GM23248 (cell line): ENCODE data around the gene ATG9B. TPM values are rescaled to one million over a fixed set of nuclear protein-coding genes. Genes with fewer than 3 reads are reported as not detected.

ENCODE experiments used
- DNase-seq: peaks from one replicate; pipeline ENCODE4 v3.0.0-alpha.2; 2015
- H2AFZ ChIP-seq: fragments of 200-600 bp; sonication (generic); 2 replicates; pipeline ENCODE4 v1.6.1; 2016; ENCODE audit warnings: antibody characterized with exemption
- H3F3A ChIP-seq: fragments of 200-600 bp; sonication (generic); 2 replicates; pipeline ENCODE4 v1.6.1; 2016; ENCODE audit warnings: mild to moderate bottlenecking, antibody characterized with exemption, mixed run types; ENCODE audit not compliant: insufficient read depth
- H3K27ac ChIP-seq: fragments of 200-600 bp; sonication (generic); 2 replicates; pipeline ENCODE4 v1.5.1; 2016; ENCODE audit warnings: mild to moderate bottlenecking
- H3K27me3 ChIP-seq: fragments of 200-600 bp; sonication (generic); replicated peaks from 2 replicates; pipeline ENCODE4 v1.6.1; 2016; ENCODE audit warnings: mild to moderate bottlenecking; ENCODE audit not compliant: insufficient read depth
- H3K36me3 ChIP-seq: fragments of 200-600 bp; sonication (generic); 2 replicates; pipeline ENCODE4 v1.6.1; 2016; ENCODE audit warnings: low read depth, mild to moderate bottlenecking
- H3K4me1 ChIP-seq: fragments of 200-600 bp; sonication (generic); 2 replicates; pipeline ENCODE4 v1.6.1; 2016; ENCODE audit warnings: mild to moderate bottlenecking; ENCODE audit not compliant: insufficient read depth
- H3K4me2 ChIP-seq: fragments of 200-600 bp; sonication (generic); one replicate; pipeline ENCODE4 v1.6.1; 2016; ENCODE audit warnings: mild to moderate bottlenecking; ENCODE audit not compliant: unreplicated experiment
- H3K4me3 ChIP-seq: fragments of 200-600 bp; sonication (generic); 2 replicates; pipeline ENCODE4 v1.5.1; 2016; ENCODE audit warnings: mild to moderate bottlenecking
- H3K79me2 ChIP-seq: fragments of 200-600 bp; sonication (generic); 2 replicates; pipeline ENCODE4 v1.6.1; 2016; ENCODE audit warnings: mild to moderate bottlenecking; ENCODE audit not compliant: insufficient read depth
- H3K9ac ChIP-seq: fragments of 200-600 bp; sonication (generic); 2 replicates; pipeline ENCODE4 v1.6.1; 2016; ENCODE audit warnings: mild to moderate bottlenecking
- H3K9me2 ChIP-seq: fragments of 200-600 bp; sonication (generic); 2 replicates; pipeline ENCODE4 v1.6.1; 2016; ENCODE audit warnings: mixed run types, mild to moderate bottlenecking, moderate library complexity; ENCODE audit not compliant: insufficient read depth
- H3K9me3 ChIP-seq: fragments of 200-600 bp; sonication (generic); one replicate; pipeline ENCODE4 v1.6.1; 2017; ENCODE audit warnings: low read depth
- H4K20me1 ChIP-seq: fragments of 200-600 bp; sonication (generic); 2 replicates; pipeline ENCODE4 v1.6.0; 2016; ENCODE audit not compliant: insufficient read depth
- EZH2 ChIP-seq: fragments of 200-600 bp; sonication (generic); IDR thresholded peaks from 2 replicates; pipeline ENCODE4 v1.6.1; 2018; ENCODE audit warnings: antibody characterized with exemption, mild to moderate bottlenecking; ENCODE audit not compliant: insufficient read depth, poor library complexity, severe bottlenecking
- EZH2phosphoT487 ChIP-seq: fragments of 200-600 bp; sonication (generic); IDR thresholded peaks from 2 replicates; pipeline ENCODE4 v1.6.1; 2018; ENCODE audit warnings: antibody characterized with exemption, moderate library complexity, mild to moderate bottlenecking, low read depth; ENCODE audit not compliant: insufficient read depth
- WGBS, 2 experiments: methylation state at CpG; one replicate each; pipeline ENCODE4 v1.1.6; 2015 to 2017; ENCODE audit warnings: low lambda C conversion rate in 2 of 2, low coverage in 1 of 2; ENCODE audit errors: missing lambda C conversion rate in 2 of 2; 5-methylcytosine and 5-hydroxymethylcytosine counted together
- in situ Hi-C: fragments of 300-500 bp; cut with MboI; formaldehyde crosslinking; loops from 2 replicates; pipeline ENCODE4 v1.15.0; 2020
- polyA plus RNA-seq: library from polyadenylated mRNA; unstranded; fragments of >200 nt; fragmentation: Nextera tagmentation; extraction: Ambion mirVana; gene quantifications from 2 replicates; pipeline ENCODE4 v1.2.1, GENCODE V29; 2016
- total RNA-seq: library from RNA; depleted of rRNA; stranded (reverse); fragments of >200 nt; shearing (Covaris generic); gene quantifications from 2 replicates; pipeline ENCODE4 v1.2.3, GENCODE V29; 2014

ATG9B gene
- total and polyA plus RNA-seq, 2 experiments from 2014 or later: 0.79 TPM; not detected in 1

DNA sequence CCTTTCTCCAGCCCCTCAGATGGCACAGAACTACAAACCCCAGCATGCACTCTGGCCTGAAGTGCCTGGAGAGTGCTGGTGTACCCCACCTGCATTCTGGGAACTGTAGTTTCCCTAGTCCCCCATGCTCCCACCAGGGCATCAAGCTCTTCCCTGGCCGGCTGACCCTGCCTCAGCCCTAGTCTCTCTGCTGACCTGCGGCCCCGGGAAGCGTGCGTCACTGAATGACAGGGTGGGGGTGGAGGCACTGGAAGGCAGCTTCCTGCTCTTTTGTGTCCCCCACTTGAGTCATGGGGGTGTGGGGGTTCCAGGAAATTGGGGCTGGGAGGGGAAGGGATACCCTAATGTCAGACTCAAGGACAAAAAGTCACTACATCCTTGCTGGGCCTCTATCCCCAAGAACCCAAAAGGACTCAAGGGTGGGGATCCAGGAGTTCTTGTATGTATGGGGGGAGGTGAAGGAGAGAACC lies 31.4 kb downstream of the ATG9B start:
- in situ Hi-C loops: loop anchor here (10.0 kb wide), 1 partner anchor 62 kb away; the partner anchor contains the start of genes CDK5 and SLC4A2
- H3K4me2 ChIP-seq: no peak overlapping the region
- no peak overlapping the region for H3K27ac ChIP-seq

DNA sequence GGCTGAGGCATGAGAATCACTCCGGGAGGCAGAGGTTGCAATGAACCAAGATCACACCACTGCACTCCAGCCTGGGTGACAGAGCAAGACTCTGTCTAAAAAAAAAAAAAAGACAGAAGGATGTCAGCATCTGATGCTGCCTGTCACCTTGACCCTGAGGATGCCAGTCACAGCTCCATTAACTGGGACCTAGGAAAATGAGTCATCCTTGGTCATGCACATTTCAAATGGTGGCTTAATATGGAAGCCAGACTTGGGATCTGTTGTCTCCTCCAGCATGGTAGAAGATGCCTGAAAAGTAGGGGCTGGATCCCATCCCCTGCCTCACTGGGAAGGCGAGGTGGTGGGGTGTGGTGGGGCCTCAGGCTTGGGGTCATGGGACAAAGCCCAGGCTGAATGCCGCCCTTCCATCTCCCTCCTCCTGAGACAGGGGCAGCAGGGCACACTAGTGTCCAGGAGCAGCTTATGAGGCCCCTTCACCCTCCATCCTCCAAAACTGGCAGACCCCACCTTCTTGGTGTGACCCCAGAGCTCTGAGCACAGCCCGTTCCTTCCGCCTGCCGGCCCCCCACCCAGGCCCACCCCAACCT lies 32.1 kb downstream of the ATG9B start:
- no peaks in the 10 kb centered on the region for H3K79me2 ChIP-seq
- no peaks in the 10 kb centered on the region for H3K36me3 ChIP-seq
- no peaks in the 10 kb centered on the region; the same call in 1 of the 2 replicates for H3K27me3 ChIP-seq
- H4K20me1 ChIP-seq: no peaks in the 10 kb centered on the region
- H3K4me3 ChIP-seq: no peak overlapping the region
- H3K4me2 ChIP-seq: no peak overlapping the region
- H3K9me2 ChIP-seq: no peaks in the 10 kb centered on the region
- no peaks in the 10 kb centered on the region for H3K4me1 ChIP-seq
- H3F3A ChIP-seq: no peaks in the 10 kb centered on the region
- in situ Hi-C loops: loop anchor here (10.0 kb wide), 1 partner anchor 63 kb away; the partner anchor contains the start of genes CDK5 and SLC4A2
- no peak for DNase-seq
- no peak overlapping the region for H2AFZ ChIP-seq
- no peak overlapping the region for H3K9ac ChIP-seq
- H3K27ac ChIP-seq: no peak overlapping the region
- TF ChIP-seq EZH2phosphoT487: no peak
- WGBS, 2 experiments: 35 to 49% methylated on average over 4 to 6 of the region's 6 CpGs
- H3K9me3 ChIP-seq: no peaks in the 10 kb centered on the region

More for the DNA sequence above, 31.4 kb downstream of the ATG9B start:
- 24 to 28% methylated on average over 5 of the region's 5 CpGs for WGBS, 2 experiments
- Histone ChIP-seq H3K36me3 (no peaks in the 10 kb centered on the region), H3K9ac (no peak overlapping the region), H3F3A (no peaks in the 10 kb centered on the region), H3K27me3 (no peaks in the 10 kb centered on the region; the same call in 1 of the 2 replicates), H2AFZ (no peak overlapping the region), H4K20me1 (no peaks in the 10 kb centered on the region), H3K9me2 (no peaks in the 10 kb centered on the region), H3K9me3 (no peaks in the 10 kb centered on the region), H3K4me3 (no peak overlapping the region), H3K4me1 (no peaks in the 10 kb centered on the region), H3K79me2 (no peaks in the 10 kb centered on the region)
- DNase-seq: peak; percentile 49
- no peak for TF ChIP-seq EZH2
- no peak for TF ChIP-seq EZH2phosphoT487

DNA sequence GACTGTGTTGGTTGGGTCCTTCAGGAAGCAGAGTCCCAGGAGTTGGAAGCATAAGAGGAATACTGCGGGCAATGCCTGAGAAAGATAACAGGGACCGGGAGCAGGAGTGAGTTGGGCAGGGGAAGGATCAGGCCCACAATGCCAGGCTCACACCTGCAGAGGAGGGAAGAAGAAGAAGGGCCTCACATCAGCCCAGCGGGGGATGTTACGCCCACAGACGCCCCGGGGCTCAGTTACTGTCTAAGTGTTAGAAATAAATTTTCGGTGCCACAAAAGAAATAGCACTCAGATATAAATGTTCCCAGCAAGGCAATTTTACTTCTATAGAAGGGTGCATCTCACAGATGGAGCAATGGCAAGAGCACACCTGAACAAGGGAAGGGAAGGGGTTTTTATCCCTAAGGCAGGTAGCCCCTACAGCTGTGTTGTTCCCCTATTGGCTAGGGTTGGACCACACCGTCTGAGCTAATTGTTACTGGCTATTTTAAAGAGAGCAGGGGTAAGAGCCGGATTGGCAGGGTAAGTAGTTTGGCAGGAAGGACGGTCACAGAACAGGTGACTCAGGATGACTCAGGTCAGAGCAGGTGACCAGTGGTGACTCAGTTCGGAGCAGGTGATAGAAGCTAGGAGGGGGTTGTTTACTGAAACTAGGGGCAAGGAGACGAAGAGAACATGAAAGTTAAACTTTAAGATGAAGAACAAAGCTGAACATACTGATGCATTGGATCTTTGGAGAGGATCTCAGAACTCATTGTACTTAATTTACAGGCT lies 33.7 kb downstream of the ATG9B start, which contains the start of gene NOS3:
NOS3 (plus strand) TSS at position 602 of the 771 bp plus-strand sequence. CDS start 2,787 bp downstream, outside the sequence.
- in situ Hi-C loops: loop anchor here (10.0 kb wide), 1 partner anchor 64 kb away; the partner anchor contains the start of genes CDK5 and SLC4A2
- no peak within 1 kb of the TSS for H3K4me2 ChIP-seq
- no peaks in the 10 kb centered on the region; the same call in 1 of the 2 replicates for H3K27me3 ChIP-seq
- H3K9ac ChIP-seq: no peak within 1 kb of the TSS
- H3K4me1 ChIP-seq: no peaks in the 10 kb centered on the region
- no peak within 1 kb of the TSS for H3K4me3 ChIP-seq
- TF ChIP-seq EZH2 (no peak), EZH2phosphoT487 (no peak)
- no peaks in the 10 kb centered on the region for H4K20me1 ChIP-seq
- H3K36me3 ChIP-seq: no peaks in the 10 kb centered on the region
- 73 to 75% methylated on average over 12 of the region's 12 CpGs for WGBS, 2 experiments
- H3F3A ChIP-seq: no peaks in the 10 kb centered on the region
- peak; percentile 28 for DNase-seq
- no peaks in the 10 kb centered on the region for H3K9me3 ChIP-seq
- no peak within 1 kb of the TSS for H3K27ac ChIP-seq
- H3K9me2 ChIP-seq: no peaks in the 10 kb centered on the region
- H2AFZ ChIP-seq: no peak within 1 kb of the TSS
- H3K79me2 ChIP-seq: no peaks in the 10 kb centered on the region

DNA sequence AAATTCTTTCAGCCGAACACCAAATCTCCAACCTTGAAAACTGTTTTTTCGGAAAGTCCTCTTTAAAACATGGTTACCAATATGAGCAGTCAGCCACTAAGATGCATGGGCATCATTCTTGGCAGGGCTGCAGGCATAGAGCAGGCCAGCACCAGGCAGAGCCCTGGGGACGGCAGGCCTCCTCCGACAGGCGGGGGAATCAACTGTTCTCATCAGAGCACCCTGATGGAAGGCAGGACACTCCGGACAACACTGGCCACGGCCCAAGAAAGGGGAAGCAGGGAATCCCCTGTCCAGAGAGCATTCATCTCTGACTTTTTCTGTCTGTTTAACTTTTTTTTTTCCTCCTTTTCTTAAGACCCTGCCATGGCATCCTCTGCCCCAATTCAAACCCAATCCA lies 34.8 kb downstream of the ATG9B start:
- Histone ChIP-seq H3K9me2 (no peaks in the 10 kb centered on the region), H3K9ac (no peak overlapping the region), H3K27me3 (no peaks in the 10 kb centered on the region; the same call in 1 of the 2 replicates), H4K20me1 (no peaks in the 10 kb centered on the region), H3K4me1 (no peaks in the 10 kb centered on the region), H2AFZ (no peak overlapping the region), H3K9me3 (no peaks in the 10 kb centered on the region), H3K4me2 (no peak overlapping the region), H3F3A (no peaks in the 10 kb centered on the region), H3K27ac (no peak overlapping the region), H3K36me3 (no peaks in the 10 kb centered on the region), H3K79me2 (no peaks in the 10 kb centered on the region), H3K4me3 (no peak overlapping the region)
- TF ChIP-seq EZH2 (no peak), EZH2phosphoT487 (no peak)
- WGBS, 2 experiments: 52 to 57% methylated on average over 7 of the region's 7 CpGs
- DNase-seq: no peak
- in situ Hi-C loops: loop anchor here (5.0 kb wide), 1 partner anchor 87 kb away; no protein-coding TSS in a partner anchor
